HL-60/S4 (cell line): Measurements from ENCODE around the gene SLC22A31.

Source experiments
- in situ Hi-C: fragments of 300-500 bp; cut with MboI; formaldehyde crosslinking; loops from 2 replicates; pipeline ENCODE4 v1.14.3; 2022; ENCODE audit warnings: low sequenced_read_pairs

Gene SLC22A31

GRCh38 chr16:89153848-89154271 is 46.5 kb downstream of the SLC22A31 start:
- in situ Hi-C loops: loop anchor here (25.0 kb wide), 1 partner anchor 217 kb away; no protein-coding TSS in a partner anchor

- in situ Hi-C loops: loop anchor here (25.0 kb wide), 1 partner anchor 216 kb away; no protein-coding TSS in a partner anchor
Measured at GRCh38 chr16:89152831-89153700, 47.3 kb downstream of the SLC22A31 start.

DNA sequence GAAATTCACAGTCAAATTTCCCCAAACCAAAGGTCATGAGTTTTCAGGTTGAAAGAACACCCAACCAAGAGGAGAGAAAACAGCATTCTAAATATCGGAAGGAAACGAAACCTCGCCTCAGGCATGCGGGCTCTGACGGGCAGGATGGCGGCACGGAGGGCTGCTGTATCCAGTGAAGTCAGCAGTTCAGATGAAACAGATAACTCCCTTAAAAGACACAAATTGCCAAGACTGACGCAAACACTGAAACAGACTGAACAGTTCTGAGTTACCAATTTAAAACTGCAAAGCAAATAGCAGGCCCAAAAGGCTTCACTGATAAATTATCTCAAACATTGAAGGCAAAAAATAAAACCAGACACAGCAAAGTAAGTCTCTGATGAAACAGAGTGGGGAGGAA is 49.4 kb downstream of the SLC22A31 start:
- in situ Hi-C loops: loop anchor here (25.0 kb wide), 1 partner anchor 214 kb away; no protein-coding TSS in a partner anchor

DNA sequence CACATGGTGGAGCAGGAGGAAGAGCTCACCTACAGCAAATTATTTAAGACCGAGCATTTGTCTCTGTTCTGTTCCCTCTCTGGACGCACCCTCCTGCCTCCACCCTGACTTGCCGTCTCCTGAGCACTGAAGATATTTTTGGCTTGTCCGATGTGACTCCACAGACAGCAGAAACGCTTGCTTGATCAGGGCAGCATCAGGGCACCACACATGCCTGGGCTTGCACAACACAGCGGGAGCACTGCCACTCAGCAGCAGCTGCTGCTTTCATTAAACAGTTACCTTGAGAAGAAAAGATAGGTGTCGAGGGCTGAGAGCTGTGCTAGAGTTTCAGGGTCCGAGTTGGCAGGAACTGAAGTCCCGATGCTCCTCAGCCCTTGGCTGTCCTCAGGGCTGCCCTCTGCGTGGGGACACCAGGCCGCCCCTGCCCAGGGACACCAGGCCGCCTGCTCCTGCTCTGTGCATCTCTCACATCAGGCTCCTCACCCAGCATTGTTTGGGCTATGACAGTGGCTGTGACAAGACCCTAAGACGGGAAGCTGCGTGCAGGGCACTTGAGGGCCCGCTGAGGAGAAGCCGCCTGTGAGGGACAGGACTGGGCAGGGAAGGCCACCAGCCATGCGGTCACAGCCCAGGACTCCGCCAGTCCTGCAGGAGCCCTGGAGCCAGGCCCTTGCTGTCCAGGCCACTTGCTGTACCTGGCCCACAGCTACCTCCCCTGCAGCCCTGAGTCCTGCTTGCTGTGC is 50.1 kb downstream of the SLC22A31 start:
- in situ Hi-C loops: loop anchor here (25.0 kb wide), 1 partner anchor 213 kb away; no protein-coding TSS in a partner anchor

GRCh38 chr16:89149386-89149785 is 51.0 kb downstream of the SLC22A31 start:
- in situ Hi-C loops: no loop called here

- in situ Hi-C loops: no loop called here
Measured at GRCh38 chr16:89147085-89147817, 53.1 kb downstream of the SLC22A31 start.

- in situ Hi-C loops: no loop called here
Measured at GRCh38 chr16:89146211-89147005, 53.9 kb downstream of the SLC22A31 start.
